CD14-positive monocyte (primary cell): ENCODE results near the gene BCO1. TPM values are rescaled to one million over a fixed set of nuclear protein-coding genes. Genes with fewer than 3 reads are reported as not detected.

ENCODE experiments used
- DNase-seq, 3 donors: peaks; one replicate each; pipeline ENCODE4 v3.0.0-alpha.2; 2011 to 2022
- H2AFZ ChIP-seq: 2 replicates; pipeline ENCODE4 v1.6.0; 2012; ENCODE audit warnings: mild to moderate bottlenecking, low read depth, low read length, inconsistent platforms; ENCODE audit not compliant: insufficient read depth, poor library complexity, severe bottlenecking
- H3K27ac ChIP-seq, 2 donors: 1 replicate in 1 of 2; 2 replicates in 1 of 2; pipeline ENCODE4 v1.5.1; 2012 to 2013; ENCODE audit warnings: low read length in 2 of 2, control low read depth in 1 of 2, inconsistent platforms in 1 of 2, low read depth in 1 of 2, mild to moderate bottlenecking in 1 of 2
- H3K27me3 ChIP-seq, 2 donors: one replicate each; pipeline versions ENCODE4 v1.6.0 to v1.6.1; 2011 to 2013; ENCODE audit warnings: low read length in 2 of 2; ENCODE audit not compliant: control insufficient read depth in 2 of 2, insufficient read depth in 2 of 2
- H3K36me3 ChIP-seq, 2 donors: replicated peaks in 1 of 2; 1 replicate in 1 of 2; 2 replicates in 1 of 2; pipeline versions ENCODE4 v1.5.1 to v1.6.1; 2012 to 2013; ENCODE audit warnings: low read length in 2 of 2, control low read depth in 1 of 2, inconsistent platforms in 1 of 2, mild to moderate bottlenecking in 1 of 2; ENCODE audit not compliant: insufficient read depth in 2 of 2, control insufficient read depth in 1 of 2
- H3K4me1 ChIP-seq, 2 donors: 1 replicate in 1 of 2; 2 replicates in 1 of 2; pipeline versions ENCODE4 v1.5.1 to v1.6.1; 2012 to 2013; ENCODE audit warnings: low read length in 2 of 2, control low read depth in 1 of 2, inconsistent platforms in 1 of 2, mild to moderate bottlenecking in 1 of 2, moderate library complexity in 1 of 2; ENCODE audit not compliant: insufficient read depth in 2 of 2, control insufficient read depth in 1 of 2
- H3K4me2 ChIP-seq: replicated peaks from 2 replicates; pipeline ENCODE3; 2012; ENCODE audit warnings: low read length, moderate library complexity, mild to moderate bottlenecking; ENCODE audit not compliant: poor library complexity, severe bottlenecking; ENCODE audit errors: extremely low read depth
- H3K4me3 ChIP-seq, 3 experiments: fragments of 200-600 bp in 1 of 3; sonication (generic) in 1 of 3; replicated peaks in 1 of 3; 1 replicate in 2 of 3; 2 replicates in 1 of 3; pipeline ENCODE4 v1.5.1; 2011 to 2013; ENCODE audit warnings: low read length in 3 of 3, mild to moderate bottlenecking in 3 of 3, control low read depth in 2 of 3, low read depth in 2 of 3, inconsistent platforms in 1 of 3, moderate library complexity in 1 of 3
- H3K79me2 ChIP-seq: 2 replicates; pipeline ENCODE4 v1.6.0; 2012; ENCODE audit warnings: mild to moderate bottlenecking, control low read depth, inconsistent platforms, low read length, moderate library complexity; ENCODE audit not compliant: insufficient read depth
- H3K9ac ChIP-seq: 2 replicates; pipeline ENCODE4 v1.6.0; 2017; ENCODE audit warnings: low read length, mild to moderate bottlenecking; ENCODE audit not compliant: insufficient read depth, poor library complexity, severe bottlenecking
- H3K9me3 ChIP-seq, 2 donors: replicated peaks in 1 of 2; 1 replicate in 1 of 2; 2 replicates in 1 of 2; pipeline versions ENCODE4 v1.5.1 to v1.6.1; 2012 to 2013; ENCODE audit warnings: low read length in 2 of 2, control low read depth in 1 of 2; ENCODE audit not compliant: control insufficient read depth in 1 of 2, insufficient read depth in 1 of 2
- H4K20me1 ChIP-seq: 2 replicates; pipeline ENCODE4 v1.6.0; 2012; ENCODE audit warnings: mild to moderate bottlenecking, low read length, control low read depth, moderate library complexity; ENCODE audit not compliant: insufficient read depth
- H3K27ac Mint-ChIP-seq, 7 donors: one replicate each; pipeline ENCODE4 v1.8.0; 2020; ENCODE audit warnings: mild to moderate bottlenecking in 7 of 7, mixed read lengths in 7 of 7, moderate library complexity in 6 of 7, inconsistent platforms in 2 of 7
- H3K27me3 Mint-ChIP-seq, 3 donors: one replicate each; pipeline ENCODE4 v1.8.0; 2021 to 2022; ENCODE audit warnings: low read depth in 3 of 3, mild to moderate bottlenecking in 3 of 3, mixed read lengths in 3 of 3, moderate library complexity in 3 of 3, inconsistent platforms in 1 of 3
- H3K36me3 Mint-ChIP-seq, 2 donors: one replicate each; pipeline ENCODE4 v1.8.0; 2020; ENCODE audit warnings: mixed read lengths in 2 of 2, inconsistent platforms in 1 of 2, mild to moderate bottlenecking in 1 of 2
- H3K4me1 Mint-ChIP-seq: one replicate; pipeline ENCODE4 v1.8.0; 2020; ENCODE audit warnings: mild to moderate bottlenecking, mixed read lengths
- H3K4me3 Mint-ChIP-seq, 2 donors: one replicate each; pipeline ENCODE4 v1.8.0; 2020; ENCODE audit warnings: mild to moderate bottlenecking in 2 of 2, mixed read lengths in 2 of 2, moderate library complexity in 1 of 2
- H3K9me3 Mint-ChIP-seq, 7 donors: one replicate each; pipeline ENCODE4 v1.8.0; 2020 to 2022; ENCODE audit warnings: mixed read lengths in 7 of 7, mild to moderate bottlenecking in 6 of 7, moderate library complexity in 6 of 7, inconsistent platforms in 2 of 7
- WGBS: methylation state at CpG from one replicate; pipeline ENCODE4 v1.1.5; 2013; ENCODE audit warnings: missing lambda C conversion rate; ENCODE audit not compliant: insufficient coverage; 5-methylcytosine and 5-hydroxymethylcytosine counted together
- intact Hi-C, 2 donors: fragments of 100-400 bp; cut with micrococcal nuclease; formaldehyde crosslinking; loops; one replicate each; pipeline versions ENCODE4 v1.15.0 to v1.15.1; 2023
- polyA plus RNA-seq, 3 donors: library from polyadenylated mRNA; depleted of rRNA in 1 of 3; unstranded in 2 of 3; stranded (reverse) in 1 of 3; fragments of 300-500 nt in 2 of 3; fragments of >200 nt in 1 of 3; fragmentation: Illumina TruSeq in 2 of 3; gene quantifications; 1 replicate in 2 of 3; 2 replicates in 1 of 3; pipeline ENCODE4 v1.2.3, GENCODE V29; 2012 to 2021
- TF ChIP-seq, protein P1 (sequence below): fragments of 200-600 bp; IDR thresholded peaks from one replicate; pipeline ENCODE4 v1.8.0; 2022; ENCODE audit warnings: antibody characterized with exemption, mild to moderate bottlenecking

BCO1 gene
- polyA plus RNA-seq, 3 donors: not detected

DNA sequence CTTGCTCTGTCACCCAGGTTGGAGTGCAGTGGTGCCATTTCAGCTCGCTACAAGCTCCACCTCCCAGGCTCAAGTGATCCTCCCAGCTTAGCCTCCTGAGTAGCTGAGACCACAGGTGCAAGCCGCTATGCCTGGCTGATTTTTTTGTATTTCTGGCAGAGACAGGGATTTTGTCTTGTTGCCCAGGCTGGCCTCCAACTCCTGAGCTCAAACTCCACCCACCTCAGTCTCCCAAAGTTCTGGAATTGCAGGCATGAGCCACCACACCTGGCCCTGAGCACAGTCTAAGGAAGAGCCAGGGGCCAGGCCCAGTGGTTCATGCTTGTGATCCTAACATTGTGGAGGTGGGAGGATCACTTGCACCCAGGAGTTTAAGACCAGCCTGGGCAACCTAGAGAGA, 21.8 kb upstream of the BCO1 start:
- Mint-ChIP-seq H3K27me3 (peaks cover 10 to 14% (median 14%) of the 10 kb centered on the region in 3 donors), H3K9me3 (no peaks in the 10 kb centered on the region)
- 86% methylated on average over 1 of the region's 2 CpGs for WGBS

DNA sequence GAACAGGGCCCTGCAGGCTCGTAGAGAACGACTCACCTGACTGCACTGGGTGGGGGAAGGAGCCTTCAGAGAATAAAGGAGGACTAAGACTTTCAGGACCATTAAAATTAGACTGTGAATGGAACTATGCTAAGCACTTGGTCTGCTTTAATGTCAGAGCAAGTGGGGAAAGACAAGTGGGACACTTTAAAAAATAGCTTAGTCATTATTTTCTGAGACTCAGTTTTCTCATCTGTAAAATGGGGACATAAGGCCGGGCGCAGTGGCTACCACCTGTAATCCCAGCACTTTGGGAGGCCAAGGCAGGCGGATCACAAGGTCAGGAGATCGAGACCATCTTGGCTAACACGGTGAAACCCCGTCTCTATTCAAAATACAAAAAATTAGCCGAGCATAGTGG, 19.3 kb upstream of the BCO1 start:
- Mint-ChIP-seq H3K27me3 (peaks cover 4 to 18% (median 15%) of the 10 kb centered on the region in 3 donors), H3K9me3 (no peaks in the 10 kb centered on the region), H3K4me1 (no peaks in the 10 kb centered on the region), H3K36me3 (no peaks in the 10 kb centered on the region), H3K4me3 (no peak overlapping the region), H3K27ac (no peak overlapping the region)
- no peak overlapping the region for H3K27ac ChIP-seq
- DNase-seq: no peak
- TF ChIP-seq, protein P1, sequence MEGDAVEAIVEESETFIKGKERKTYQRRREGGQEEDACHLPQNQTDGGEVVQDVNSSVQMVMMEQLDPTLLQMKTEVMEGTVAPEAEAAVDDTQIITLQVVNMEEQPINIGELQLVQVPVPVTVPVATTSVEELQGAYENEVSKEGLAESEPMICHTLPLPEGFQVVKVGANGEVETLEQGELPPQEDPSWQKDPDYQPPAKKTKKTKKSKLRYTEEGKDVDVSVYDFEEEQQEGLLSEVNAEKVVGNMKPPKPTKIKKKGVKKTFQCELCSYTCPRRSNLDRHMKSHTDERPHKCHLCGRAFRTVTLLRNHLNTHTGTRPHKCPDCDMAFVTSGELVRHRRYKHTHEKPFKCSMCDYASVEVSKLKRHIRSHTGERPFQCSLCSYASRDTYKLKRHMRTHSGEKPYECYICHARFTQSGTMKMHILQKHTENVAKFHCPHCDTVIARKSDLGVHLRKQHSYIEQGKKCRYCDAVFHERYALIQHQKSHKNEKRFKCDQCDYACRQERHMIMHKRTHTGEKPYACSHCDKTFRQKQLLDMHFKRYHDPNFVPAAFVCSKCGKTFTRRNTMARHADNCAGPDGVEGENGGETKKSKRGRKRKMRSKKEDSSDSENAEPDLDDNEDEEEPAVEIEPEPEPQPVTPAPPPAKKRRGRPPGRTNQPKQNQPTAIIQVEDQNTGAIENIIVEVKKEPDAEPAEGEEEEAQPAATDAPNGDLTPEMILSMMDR: no peak
- H3K9ac ChIP-seq: no peak overlapping the region
- H3K4me1 ChIP-seq: no peaks in the 10 kb centered on the region
- intact Hi-C loops: no loop called here
- H3K4me3 ChIP-seq: no peak overlapping the region
- H3K9me3 ChIP-seq: no peaks in the 10 kb centered on the region
- no peak overlapping the region for H2AFZ ChIP-seq
- WGBS: 88% methylated on average over 9 of the region's 9 CpGs
- no peaks in the 10 kb centered on the region for H4K20me1 ChIP-seq
- H3K36me3 ChIP-seq: no peaks in the 10 kb centered on the region
- H3K4me2 ChIP-seq: no peak overlapping the region
- no peaks in the 10 kb centered on the region for H3K79me2 ChIP-seq
- no peaks in the 10 kb centered on the region for H3K27me3 ChIP-seq

More for the DNA sequence above, 21.8 kb upstream of the BCO1 start:
- no peaks in the 10 kb centered on the region for H3K36me3 ChIP-seq
- Mint-ChIP-seq H3K36me3 (no peaks in the 10 kb centered on the region), H3K4me1 (no peaks in the 10 kb centered on the region), H3K27ac (peak overlapping the region in 1 of 7 donors; percentile 13), H3K4me3 (no peak overlapping the region)
- no peak overlapping the region for H3K4me2 ChIP-seq
- TF ChIP-seq, protein P1: no peak
- no peaks in the 10 kb centered on the region for H3K27me3 ChIP-seq
- no peaks in the 10 kb centered on the region for H3K79me2 ChIP-seq
- H3K9me3 ChIP-seq: no peaks in the 10 kb centered on the region
- no peak overlapping the region for H3K27ac ChIP-seq
- H4K20me1 ChIP-seq: no peaks in the 10 kb centered on the region
- H3K4me3 ChIP-seq: no peak overlapping the region
- no peak overlapping the region for H2AFZ ChIP-seq
- no peaks in the 10 kb centered on the region for H3K4me1 ChIP-seq
- H3K9ac ChIP-seq: no peak overlapping the region
- DNase-seq: no peak
- intact Hi-C loops: no loop called here
